ENCODE results near the gene GCAT.

The GCAT gene

GRCh38 chr22:37807410-37808293, at the start of gene GCAT:
Gene GCAT (plus strand): TSS chr22:37807934. CDS start chr22:37807968, 34 bp downstream.
- peak; percentile 93 for DNase-seq (ENCODE audit: low spot score)

- no peak for DNase-seq (ENCODE audit: low spot score)
Observed at GRCh38 chr22:37758694-37759093, 49.0 kb upstream of the GCAT start.

GRCh38 chr22:37759281-37759680, 48.5 kb upstream of the GCAT start:
- no peak for DNase-seq (ENCODE audit: low spot score)

GRCh38 chr22:37760152-37760551, 47.6 kb upstream of the GCAT start:
- DNase-seq (ENCODE audit: low spot score), result no peak

- DNase-seq (ENCODE audit: low spot score), result no peak
Observed at GRCh38 chr22:37762389-37762836, 45.3 kb upstream of the GCAT start.

- DNase-seq (ENCODE audit: low spot score), result no peak
Observed at GRCh38 chr22:37763012-37763411, 44.7 kb upstream of the GCAT start.

- no peak for DNase-seq (ENCODE audit: low spot score)
Observed at GRCh38 chr22:37763652-37764051, 44.1 kb upstream of the GCAT start.

GRCh38 chr22:37764622-37765021, 43.1 kb upstream of the GCAT start:
- DNase-seq (ENCODE audit: low spot score), result no peak

- no peak for DNase-seq (ENCODE audit: low spot score)
Observed at GRCh38 chr22:37765498-37765897, 42.2 kb upstream of the GCAT start.

- DNase-seq (ENCODE audit: low spot score), result no peak
Observed at GRCh38 chr22:37765953-37766576, 41.7 kb upstream of the GCAT start.

- no peak for DNase-seq (ENCODE audit: low spot score)
Observed at GRCh38 chr22:37768273-37768672, 39.5 kb upstream of the GCAT start.

- no peak for DNase-seq (ENCODE audit: low spot score)
Observed at GRCh38 chr22:37769056-37769455, 38.7 kb upstream of the GCAT start.

GRCh38 chr22:37771081-37771480, 36.7 kb upstream of the GCAT start:
- no peak for DNase-seq (ENCODE audit: low spot score)

GRCh38 chr22:37771702-37772427, 35.9 kb upstream of the GCAT start:
- no peak for DNase-seq (ENCODE audit: low spot score)

- no peak for DNase-seq (ENCODE audit: low spot score)
Observed at GRCh38 chr22:37774728-37775127, 33.0 kb upstream of the GCAT start.

- DNase-seq (ENCODE audit: low spot score), result no peak
Observed at GRCh38 chr22:37775785-37776638, 31.7 kb upstream of the GCAT start.

GRCh38 chr22:37776639-37777005, 31.1 kb upstream of the GCAT start:
- DNase-seq (ENCODE audit: low spot score), result no peak

GRCh38 chr22:37777122-37777687, 30.5 kb upstream of the GCAT start:
- DNase-seq (ENCODE audit: low spot score), result no peak

- DNase-seq (ENCODE audit: low spot score), result no peak
Observed at GRCh38 chr22:37778370-37779009, 29.2 kb upstream of the GCAT start.

GRCh38 chr22:37781434-37782059, 26.2 kb upstream of the GCAT start:
- no peak for DNase-seq (ENCODE audit: low spot score)

All from pons (tissue), 1 donor.